ENCODE results near the gene XIRP2.

XIRP2 gene, protein sequence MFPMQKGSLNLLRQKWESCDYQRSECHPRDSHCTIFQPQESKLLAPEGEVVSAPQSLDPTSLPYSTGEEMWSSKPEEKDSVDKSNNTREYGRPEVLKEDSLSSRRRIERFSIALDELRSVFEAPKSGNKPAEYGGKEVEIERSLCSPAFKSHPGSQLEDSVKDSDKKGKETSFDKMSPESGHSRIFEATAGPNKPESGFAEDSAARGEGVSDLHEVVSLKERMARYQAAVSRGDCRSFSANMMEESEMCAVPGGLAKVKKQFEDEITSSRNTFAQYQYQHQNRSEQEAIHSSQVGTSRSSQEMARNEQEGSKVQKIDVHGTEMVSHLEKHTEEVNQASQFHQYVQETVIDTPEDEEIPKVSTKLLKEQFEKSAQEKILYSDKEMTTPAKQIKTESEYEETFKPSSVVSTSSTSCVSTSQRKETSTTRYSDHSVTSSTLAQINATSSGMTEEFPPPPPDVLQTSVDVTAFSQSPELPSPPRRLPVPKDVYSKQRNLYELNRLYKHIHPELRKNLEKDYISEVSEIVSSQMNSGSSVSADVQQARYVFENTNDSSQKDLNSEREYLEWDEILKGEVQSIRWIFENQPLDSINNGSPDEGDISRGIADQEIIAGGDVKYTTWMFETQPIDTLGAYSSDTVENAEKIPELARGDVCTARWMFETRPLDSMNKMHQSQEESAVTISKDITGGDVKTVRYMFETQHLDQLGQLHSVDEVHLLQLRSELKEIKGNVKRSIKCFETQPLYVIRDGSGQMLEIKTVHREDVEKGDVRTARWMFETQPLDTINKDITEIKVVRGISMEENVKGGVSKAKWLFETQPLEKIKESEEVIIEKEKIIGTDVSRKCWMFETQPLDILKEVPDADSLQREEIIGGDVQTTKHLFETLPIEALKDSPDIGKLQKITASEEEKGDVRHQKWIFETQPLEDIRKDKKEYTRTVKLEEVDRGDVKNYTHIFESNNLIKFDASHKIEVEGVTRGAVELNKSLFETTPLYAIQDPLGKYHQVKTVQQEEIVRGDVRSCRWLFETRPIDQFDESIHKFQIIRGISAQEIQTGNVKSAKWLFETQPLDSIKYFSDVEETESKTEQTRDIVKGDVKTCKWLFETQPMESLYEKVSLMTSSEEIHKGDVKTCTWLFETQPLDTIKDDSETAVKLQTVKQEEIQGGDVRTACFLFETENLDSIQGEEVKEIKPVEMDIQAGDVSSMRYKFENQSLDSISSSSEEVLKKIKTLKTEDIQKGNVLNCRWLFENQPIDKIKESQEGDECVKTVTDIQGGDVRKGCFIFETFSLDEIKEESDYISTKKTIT (N-terminal part only)

GRCh38 chr2:166888180-166888579 lies at the start of gene XIRP2:
XIRP2 (plus strand) TSS chr2:166888480; CDS start chr2:166903483, 15,003 bp downstream.
- DNase-seq (ENCODE audit: low spot score): no peak

DNA sequence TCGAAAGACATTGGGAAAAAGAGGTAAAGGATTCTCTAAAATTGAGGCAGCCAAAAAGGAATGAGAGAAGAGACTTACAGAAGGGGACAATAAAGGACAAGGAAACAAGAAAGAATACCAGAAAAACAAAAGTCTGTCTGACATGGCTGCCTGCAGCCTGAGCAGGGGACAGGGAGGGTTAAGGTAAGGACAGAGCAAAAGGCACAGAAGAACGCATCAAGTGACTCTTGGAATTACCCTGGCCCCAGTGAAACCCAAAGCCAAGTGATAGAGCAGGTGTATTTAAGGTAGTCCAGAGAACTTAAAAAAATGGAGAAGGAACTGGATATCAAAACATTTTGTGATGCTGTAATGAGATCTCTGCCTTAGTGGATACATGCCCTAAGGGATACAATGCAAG lies 47.1 kb upstream of the XIRP2 start:
- no peak for DNase-seq (ENCODE audit: low spot score)

DNA sequence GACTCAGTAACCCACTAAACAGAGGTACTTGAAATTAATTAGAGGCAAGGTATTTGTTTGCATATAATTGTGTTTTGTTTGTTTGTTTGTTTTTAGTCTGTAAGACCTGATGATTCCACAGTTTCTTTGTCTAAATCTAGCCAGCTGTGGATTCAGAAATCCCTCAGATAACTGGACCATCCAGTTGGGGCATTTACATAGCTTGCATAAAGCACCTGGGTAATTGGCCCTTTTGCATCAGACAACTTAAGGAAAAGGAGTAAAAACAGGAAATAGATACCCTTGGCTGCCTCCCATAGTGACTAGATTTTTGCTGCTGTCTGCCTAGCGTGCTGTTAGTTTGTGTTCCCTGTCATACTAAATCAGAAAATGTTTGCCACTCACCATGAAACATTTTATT lies 46.6 kb upstream of the XIRP2 start:
- no peak for DNase-seq (ENCODE audit: low spot score)

GRCh38 chr2:166844111-166844510 lies 44.2 kb upstream of the XIRP2 start:
- no peak for DNase-seq (ENCODE audit: low spot score)

- DNase-seq (ENCODE audit: low spot score): no peak
These were observed 25.7 kb upstream of the XIRP2 start for GRCh38 chr2:166862468-166863132.

DNA sequence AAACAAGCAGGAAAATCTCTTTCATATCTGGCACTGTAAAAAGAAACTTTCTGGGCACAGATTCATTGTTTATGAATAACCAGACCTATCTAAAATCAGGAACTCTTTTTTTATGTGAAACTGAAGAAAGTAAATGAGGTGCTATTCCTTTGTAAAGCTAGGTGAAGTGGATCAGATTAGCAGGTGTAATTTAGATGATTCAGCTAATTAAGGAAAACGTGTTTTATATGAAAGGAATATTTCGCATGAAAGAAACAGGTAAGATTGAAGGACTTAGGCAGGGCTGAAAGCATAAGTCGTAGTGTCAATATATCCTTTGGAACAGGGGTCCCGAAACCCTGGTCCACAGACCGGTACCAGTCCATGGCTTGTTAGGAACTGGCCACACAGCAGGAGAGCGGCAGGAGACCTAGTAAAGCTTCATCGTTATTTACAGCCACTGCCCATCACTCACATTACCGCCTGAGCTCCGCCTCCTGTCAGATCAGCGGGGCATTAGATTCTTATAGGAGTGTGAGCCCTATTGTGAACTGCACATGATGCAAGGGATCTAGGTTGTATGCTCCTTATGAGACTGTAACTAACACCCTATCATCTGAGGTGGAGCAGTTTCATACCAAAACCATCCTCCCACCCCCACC lies 20.3 kb upstream of the XIRP2 start:
- no peak for DNase-seq (ENCODE audit: low spot score)

- no peak for DNase-seq (ENCODE audit: low spot score)
These were observed 17.9 kb upstream of the XIRP2 start for GRCh38 chr2:166870346-166870745.

- DNase-seq (ENCODE audit: low spot score): no peak
These were observed 7.1 kb upstream of the XIRP2 start for GRCh38 chr2:166881177-166881576.

DNA sequence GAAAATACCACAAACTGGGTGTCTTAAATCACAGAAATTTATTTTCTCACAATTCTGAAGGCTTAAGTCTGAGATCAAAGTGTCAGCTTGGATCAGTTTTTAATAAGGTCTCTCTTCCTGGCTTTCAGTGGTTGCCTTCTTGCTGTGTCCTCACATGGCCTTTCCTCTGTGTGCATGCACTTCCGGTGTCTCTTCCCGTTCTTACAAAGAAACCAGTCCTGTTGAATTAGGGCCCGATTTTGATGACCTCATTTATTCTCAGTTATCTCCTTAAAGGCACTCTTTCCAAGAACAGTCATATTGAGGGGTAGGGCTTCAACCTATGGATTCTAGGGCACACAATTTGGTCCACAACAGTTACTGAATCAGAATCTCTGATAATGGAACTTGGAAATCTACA lies 5.4 kb upstream of the XIRP2 start:
- DNase-seq (ENCODE audit: low spot score): no peak

DNA sequence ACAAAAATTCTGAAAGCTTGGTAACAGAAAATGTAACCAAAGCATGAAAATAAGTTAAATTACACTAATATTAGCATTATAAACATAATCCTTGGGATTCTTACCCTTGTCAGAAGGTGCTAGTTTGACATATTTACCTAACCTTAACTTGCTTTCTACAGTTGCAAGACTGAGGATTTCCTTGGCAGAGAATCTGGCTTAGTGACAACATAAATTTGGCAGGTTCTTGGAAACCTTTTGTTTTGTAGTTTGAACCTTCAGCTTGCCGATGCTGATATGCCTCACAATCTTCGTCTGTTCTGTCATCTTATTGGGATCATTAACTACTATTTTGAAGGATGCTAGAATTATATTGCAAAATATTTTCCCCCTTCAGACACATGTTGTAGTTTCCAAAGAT lies 3.4 kb downstream of the XIRP2 start:
- no peak for DNase-seq (ENCODE audit: low spot score)

DNA sequence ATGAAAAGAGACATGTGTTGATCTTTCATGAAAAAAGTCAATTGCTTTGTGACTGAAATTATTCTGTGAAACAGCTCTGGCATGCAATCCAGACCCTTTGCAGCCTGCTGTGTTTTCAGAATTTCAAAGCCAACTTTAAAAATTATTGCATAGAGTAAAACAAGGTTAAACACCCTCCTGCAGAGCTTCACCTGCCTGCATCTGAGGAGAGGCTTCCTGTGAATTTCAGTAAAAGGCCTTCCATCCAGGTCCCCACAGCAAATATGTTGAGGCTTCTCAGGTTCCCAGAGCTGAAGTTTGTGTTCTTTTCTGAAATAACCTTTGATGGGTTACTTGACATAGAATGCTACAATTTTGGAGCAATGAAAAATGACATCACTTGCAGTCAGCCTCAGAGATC lies 4.1 kb downstream of the XIRP2 start:
- no peak for DNase-seq (ENCODE audit: low spot score)

- no peak for DNase-seq (ENCODE audit: low spot score)
These were observed 7.0 kb downstream of the XIRP2 start for GRCh38 chr2:166895243-166895642.

DNA sequence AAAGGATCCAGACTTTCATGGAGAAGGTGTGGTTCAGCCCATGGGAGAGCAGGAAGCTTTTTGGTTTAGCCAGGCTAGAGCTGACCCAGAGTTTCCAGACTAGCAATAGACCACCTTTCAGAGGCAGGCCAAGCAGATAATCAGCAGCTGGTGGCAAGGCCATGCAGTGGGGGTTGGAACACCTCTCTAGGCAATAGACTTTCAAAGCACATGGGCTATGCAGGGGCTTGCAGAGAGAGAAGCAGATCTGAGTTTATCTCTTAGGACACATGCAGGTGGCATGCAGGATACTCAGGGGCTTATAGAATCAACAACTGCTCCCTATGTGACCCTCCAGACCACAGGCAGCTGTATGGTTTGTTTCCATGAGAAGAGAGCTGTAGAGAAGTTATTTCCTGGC lies 9.4 kb downstream of the XIRP2 start:
- no peak for DNase-seq (ENCODE audit: low spot score)

- DNase-seq (ENCODE audit: low spot score): no peak
These were observed 11.4 kb downstream of the XIRP2 start for GRCh38 chr2:166899676-166900075.

GRCh38 chr2:166900700-166901099 lies 12.4 kb downstream of the XIRP2 start:
- peak; percentile 14 for DNase-seq (ENCODE audit: low spot score)

- DNase-seq (ENCODE audit: low spot score): no peak
These were observed 13.1 kb downstream of the XIRP2 start for GRCh38 chr2:166901336-166901735.

DNA sequence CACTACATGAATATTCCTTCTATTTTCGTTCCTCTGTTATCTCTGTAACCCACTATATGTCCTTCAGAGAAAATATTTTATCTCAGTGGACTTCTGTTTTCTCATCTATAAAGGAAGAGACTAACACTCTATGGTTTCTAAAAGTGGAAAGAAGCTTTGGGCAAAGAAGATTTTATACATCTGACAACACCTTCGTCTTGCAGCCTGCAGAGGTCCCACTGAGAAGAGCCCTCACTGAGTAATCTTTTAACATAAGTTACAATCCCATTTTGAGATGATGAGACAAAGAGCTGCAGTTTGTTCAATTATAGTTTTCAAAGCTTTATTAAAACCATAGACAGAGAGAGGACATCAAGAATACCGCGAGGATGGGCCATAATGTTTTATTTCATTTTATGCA lies 28.7 kb downstream of the XIRP2 start:
- no peak for DNase-seq (ENCODE audit: low spot score)

DNA sequence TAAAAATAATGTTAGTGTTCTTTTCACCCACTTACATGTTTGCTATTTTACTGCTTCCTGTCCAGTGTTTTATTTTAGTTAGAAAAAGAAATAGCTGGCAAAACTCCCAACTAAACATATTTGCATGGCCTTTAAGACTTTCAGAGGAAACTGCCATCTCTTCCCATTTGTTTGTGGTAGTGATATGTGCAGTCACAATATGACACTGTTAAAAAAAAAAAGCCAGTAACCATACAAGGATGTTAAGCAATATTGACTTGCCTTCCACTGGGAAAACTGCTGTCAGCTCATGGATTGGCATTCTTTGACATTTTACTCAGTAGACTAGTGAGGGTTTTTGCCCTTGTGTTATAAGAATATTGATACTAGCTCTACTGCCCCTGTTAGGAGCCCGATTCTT lies 29.1 kb downstream of the XIRP2 start:
- DNase-seq (ENCODE audit: low spot score): no peak

DNA sequence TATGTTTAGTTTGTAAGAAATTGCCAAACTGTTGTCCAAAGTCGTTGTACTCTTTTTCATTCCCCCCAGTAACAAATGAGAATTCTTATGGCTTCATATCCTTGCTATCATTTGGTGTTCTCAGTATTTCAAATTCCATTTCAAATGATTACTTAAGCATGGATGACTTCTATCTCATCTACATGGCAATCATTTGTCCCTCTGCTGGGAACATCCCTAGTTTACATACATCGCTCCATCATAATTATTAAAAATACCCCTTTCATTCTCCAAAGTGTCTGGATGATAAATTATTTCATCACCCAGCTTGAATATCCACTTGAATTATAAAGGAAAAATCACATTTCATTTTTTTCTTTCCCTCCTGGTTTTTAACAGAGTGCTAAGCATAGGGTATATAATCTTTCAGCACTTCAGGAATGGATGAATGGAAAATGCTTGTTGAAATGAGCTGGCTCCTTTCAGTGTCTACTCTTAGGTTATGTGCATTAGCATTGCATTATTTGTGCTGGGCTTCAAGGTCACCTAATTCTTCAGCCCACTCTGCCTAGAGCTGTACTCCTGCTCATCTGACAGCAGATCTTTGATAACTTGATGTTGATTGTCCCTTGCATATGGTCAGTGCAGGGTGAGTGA lies 33.1 kb downstream of the XIRP2 start:
- DNase-seq (ENCODE audit: low spot score): no peak

- no peak for DNase-seq (ENCODE audit: low spot score)
These were observed 36.7 kb downstream of the XIRP2 start for GRCh38 chr2:166924967-166925366.

DNA sequence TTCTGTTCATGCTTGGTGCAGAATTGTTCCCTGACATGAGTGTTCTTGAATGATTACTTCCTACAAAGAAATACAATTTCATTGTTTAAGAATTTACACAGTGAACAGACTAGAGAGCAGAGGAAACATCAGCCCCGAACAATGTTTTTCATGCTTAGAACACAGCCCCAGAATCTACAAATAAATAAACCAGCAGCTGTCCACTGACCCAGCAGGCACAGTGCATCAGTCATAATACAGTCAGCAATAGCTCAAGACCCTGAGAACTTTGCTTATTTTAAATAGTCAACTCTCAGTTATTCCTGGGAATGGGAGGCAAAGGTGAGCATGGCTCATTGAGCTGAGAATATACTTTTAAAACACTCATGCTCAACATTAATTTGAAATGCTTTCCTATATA lies 38.4 kb downstream of the XIRP2 start:
- no peak for DNase-seq (ENCODE audit: low spot score)
